Gastroesophageal sphincter (tissue), 4 donors: Measurements from ENCODE around the gene NFIA. TPM values are rescaled to one million over a fixed set of nuclear protein-coding genes. Genes with fewer than 3 reads are reported as not detected.

Experiments used
- ATAC-seq: fragments of 150-250 bp; one replicate; pipeline ENCODE4 v1.9.1; 2016; ENCODE audit warnings: mild to moderate bottlenecking, moderate library complexity
- H3K27ac ChIP-seq, 4 donors: fragments of 200-600 bp; sonication (generic) in 3 of 4; 1 replicate in 3 of 4; 2 replicates in 1 of 4; pipeline ENCODE4 v1.5.1; 2016 to 2019
- H3K27me3 ChIP-seq: fragments of 200-600 bp; sonication (generic); one replicate; pipeline ENCODE4 v1.5.1; 2019
- H3K36me3 ChIP-seq, 2 donors: fragments of 200-600 bp; sonication (generic); one replicate each; pipeline ENCODE4 v1.5.1; 2019; ENCODE audit warnings: control low read depth in 1 of 2
- H3K4me1 ChIP-seq, 3 donors: fragments of 200-600 bp; sonication (generic); 1 replicate in 2 of 3; 2 replicates in 1 of 3; pipeline ENCODE4 v1.5.1; 2016 to 2019; ENCODE audit warnings: control low read depth in 2 of 3
- H3K4me3 ChIP-seq, 2 donors: fragments of 200-600 bp; sonication (generic); one replicate each; pipeline ENCODE4 v1.5.1; 2019; ENCODE audit warnings: mild to moderate bottlenecking in 1 of 2, moderate library complexity in 1 of 2
- H3K9me3 ChIP-seq, 3 donors: fragments of 200-600 bp; sonication (generic); one replicate each; pipeline ENCODE4 v1.5.1; 2017 to 2019; ENCODE audit warnings: control low read depth in 2 of 3
- CTCF ChIP-seq, 4 experiments: fragments of 200-600 bp in 2 of 4; fragments of 450-650 bp in 2 of 4; sonication (generic) in 1 of 4; IDR thresholded peaks; one replicate each; pipeline ENCODE4 v1.5.1; 2017 to 2019; ENCODE audit warnings: antibody characterized with exemption in 4 of 4, mild to moderate bottlenecking in 2 of 4, moderate library complexity in 2 of 4
- EP300 ChIP-seq: sonication (generic); formaldehyde crosslinking; IDR thresholded peaks from one replicate; pipeline ENCODE4 v1.6.1; 2017; ENCODE audit warnings: antibody characterized with exemption, mild to moderate bottlenecking
- POLR2A ChIP-seq, 2 donors: fragments of 450-650 bp; IDR thresholded peaks; one replicate each; pipeline ENCODE4 v1.6.1; 2017; ENCODE audit warnings: antibody characterized with exemption in 2 of 2, mild to moderate bottlenecking in 2 of 2, moderate library complexity in 1 of 2
- POLR2AphosphoS5 ChIP-seq: sonication (generic); formaldehyde crosslinking; IDR thresholded peaks from one replicate; pipeline ENCODE4 v1.6.1; 2017; ENCODE audit warnings: antibody characterized with exemption
- WGBS, 2 donors: methylation state at CpG; one replicate each; pipeline ENCODE4 v1.1.5; 2018; ENCODE audit warnings: low coverage in 1 of 2; 5-methylcytosine and 5-hydroxymethylcytosine counted together
- total RNA-seq, 4 donors: library from RNA; depleted of rRNA; stranded (reverse); fragments of >200 nt; gene quantifications; one replicate each; pipeline ENCODE4 v1.1.0, GENCODE V29; 2016

Gene NFIA
- total RNA-seq, 4 donors from 2014 or later = 123 to 205 (median 149) TPM

- Histone ChIP-seq H3K27ac (no peak overlapping the region), H3K27me3 (no peaks in the 10 kb centered on the region), H3K4me1 (peaks cover 23 to 73% (median 25%) of the 10 kb centered on the region in 3 donors), H3K9me3 (no peaks in the 10 kb centered on the region), H3K4me3 (no peak overlapping the region), H3K36me3 (no peaks in the 10 kb centered on the region)
- peak; percentile 78 for ATAC-seq
- TF ChIP-seq POLR2A (IDR thresholded peaks at IDR 0.05) = no peak
- TF ChIP-seq CTCF (IDR thresholded peaks at IDR 0.05) = no peak
- TF ChIP-seq EP300 = no peak
- no peak for TF ChIP-seq POLR2AphosphoS5
- 66 to 84% methylated on average over 10 to 12 of the region's 15 CpGs for WGBS, 2 donors
Measured at GRCh38 chr1:61138921-61139774, 56.8 kb downstream of the NFIA start.

GRCh38 chr1:61139775-61140549, 57.6 kb downstream of the NFIA start:
- ATAC-seq = no peak
- TF ChIP-seq EP300 (no peak), POLR2AphosphoS5 (no peak), CTCF (IDR thresholded peaks at IDR 0.05) (no peak), POLR2A (IDR thresholded peaks at IDR 0.05) (no peak)
- H3K36me3 ChIP-seq = no peaks in the 10 kb centered on the region
- H3K4me3 ChIP-seq = no peak overlapping the region
- no peaks in the 10 kb centered on the region for H3K27me3 ChIP-seq
- no peaks in the 10 kb centered on the region for H3K9me3 ChIP-seq
- no peak overlapping the region for H3K27ac ChIP-seq
- WGBS, 2 donors = 67% methylated on average over 6 of the region's 7 CpGs
- H3K4me1 ChIP-seq = peaks cover 23 to 78% (median 25%) of the 10 kb centered on the region in 3 donors

GRCh38 chr1:61140778-61141177, 58.4 kb downstream of the NFIA start:
- Histone ChIP-seq H3K4me3 (no peak overlapping the region), H3K27me3 (no peaks in the 10 kb centered on the region), H3K27ac (peak overlapping the region in 2 of 4 donors; percentile 35 to 55), H3K9me3 (no peaks in the 10 kb centered on the region), H3K4me1 (peaks cover 23 to 78% (median 25%) of the 10 kb centered on the region in 3 donors), H3K36me3 (no peaks in the 10 kb centered on the region)
- no peak for ATAC-seq
- TF ChIP-seq EP300 = no peak
- TF ChIP-seq POLR2AphosphoS5 = no peak
- TF ChIP-seq POLR2A (IDR thresholded peaks at IDR 0.05) = no peak
- TF ChIP-seq CTCF (IDR thresholded peaks at IDR 0.05) = no peak
- 60 to 80% methylated on average over 1 to 3 of the region's 3 CpGs for WGBS, 2 donors

- H3K4me1 ChIP-seq = peaks cover 23 to 74% (median 25%) of the 10 kb centered on the region in 3 donors
- no peak for ATAC-seq
- no peaks in the 10 kb centered on the region for H3K27me3 ChIP-seq
- H3K9me3 ChIP-seq = no peaks in the 10 kb centered on the region
- no peak overlapping the region for H3K4me3 ChIP-seq
- 42 to 62% methylated on average over 8 to 9 of the region's 9 CpGs for WGBS, 2 donors
- TF ChIP-seq EP300 = no peak
- no peak for TF ChIP-seq CTCF (IDR thresholded peaks at IDR 0.05)
- TF ChIP-seq POLR2A (IDR thresholded peaks at IDR 0.05) = no peak
- no peak for TF ChIP-seq POLR2AphosphoS5
- H3K36me3 ChIP-seq = no peaks in the 10 kb centered on the region
- peak overlapping the region in 3 of 4 donors; percentile 2 to 55 (median 35) for H3K27ac ChIP-seq
Measured at GRCh38 chr1:61141288-61142042, 59.1 kb downstream of the NFIA start.
